Gastroesophageal sphincter (tissue), 4 donors: ENCODE data around the gene THEM4. TPM values are rescaled to one million over a fixed set of nuclear protein-coding genes. Genes with fewer than 3 reads are reported as not detected.
A peak's percentile ranks its signal among the peaks of the same experiment; 100 is the strongest.

Experiments
- ATAC-seq: fragments of 150-250 bp; one replicate; pipeline ENCODE4 v1.9.1; 2016; ENCODE audit warnings: mild to moderate bottlenecking, moderate library complexity
- H3K27ac ChIP-seq, 4 donors: fragments of 200-600 bp; sonication (generic) in 3 of 4; 1 replicate in 3 of 4; 2 replicates in 1 of 4; pipeline ENCODE4 v1.5.1; 2016 to 2019
- H3K27me3 ChIP-seq: fragments of 200-600 bp; sonication (generic); one replicate; pipeline ENCODE4 v1.5.1; 2019
- H3K36me3 ChIP-seq, 2 donors: fragments of 200-600 bp; sonication (generic); one replicate each; pipeline ENCODE4 v1.5.1; 2019; ENCODE audit warnings: control low read depth in 1 of 2
- H3K4me1 ChIP-seq, 3 donors: fragments of 200-600 bp; sonication (generic); 1 replicate in 2 of 3; 2 replicates in 1 of 3; pipeline ENCODE4 v1.5.1; 2016 to 2019; ENCODE audit warnings: control low read depth in 2 of 3
- H3K4me3 ChIP-seq, 2 donors: fragments of 200-600 bp; sonication (generic); one replicate each; pipeline ENCODE4 v1.5.1; 2019; ENCODE audit warnings: mild to moderate bottlenecking in 1 of 2, moderate library complexity in 1 of 2
- H3K9me3 ChIP-seq, 3 donors: fragments of 200-600 bp; sonication (generic); one replicate each; pipeline ENCODE4 v1.5.1; 2017 to 2019; ENCODE audit warnings: control low read depth in 2 of 3
- EP300 ChIP-seq: sonication (generic); formaldehyde crosslinking; IDR thresholded peaks from one replicate; pipeline ENCODE4 v1.6.1; 2017; ENCODE audit warnings: antibody characterized with exemption, mild to moderate bottlenecking
- POLR2A ChIP-seq, 2 donors: fragments of 450-650 bp; IDR thresholded peaks; one replicate each; pipeline ENCODE4 v1.6.1; 2017; ENCODE audit warnings: antibody characterized with exemption in 2 of 2, mild to moderate bottlenecking in 2 of 2, moderate library complexity in 1 of 2
- POLR2AphosphoS5 ChIP-seq: sonication (generic); formaldehyde crosslinking; IDR thresholded peaks from one replicate; pipeline ENCODE4 v1.6.1; 2017; ENCODE audit warnings: antibody characterized with exemption
- WGBS, 2 donors: methylation state at CpG; one replicate each; pipeline ENCODE4 v1.1.5; 2018; ENCODE audit warnings: low coverage in 1 of 2; 5-methylcytosine and 5-hydroxymethylcytosine counted together
- total RNA-seq, 4 donors: library from RNA; depleted of rRNA; stranded (reverse); fragments of >200 nt; gene quantifications; one replicate each; pipeline ENCODE4 v1.1.0, GENCODE V29; 2016
- TF ChIP-seq, protein P1 (sequence below), 4 experiments: fragments of 200-600 bp in 2 of 4; fragments of 450-650 bp in 2 of 4; sonication (generic) in 1 of 4; IDR thresholded peaks; one replicate each; pipeline ENCODE4 v1.5.1; 2017 to 2019; ENCODE audit warnings: antibody characterized with exemption in 4 of 4, mild to moderate bottlenecking in 2 of 4, moderate library complexity in 2 of 4

THEM4 gene
- 10 to 100 TPM; 14.7 to 17.5 (median 16.1) TPM for total RNA-seq

GRCh38 chr1:151909167-151910149, at the start of gene THEM4:
Gene THEM4 (minus strand): TSS chr1:151909511. CDS start chr1:151909458, 53 bp downstream.
- 8 to 12% methylated on average over 8 to 16 of the region's 73 CpGs for WGBS, 2 donors
- peak; percentile 99 for ATAC-seq
- H3K9me3 ChIP-seq, result peaks cover 0 to 10% (median 0%) of the 10 kb centered on the region in 3 donors
- no peaks in the 10 kb centered on the region for H3K27me3 ChIP-seq
- TF ChIP-seq POLR2AphosphoS5, result peak; percentile 75
- TF ChIP-seq, protein P1, sequence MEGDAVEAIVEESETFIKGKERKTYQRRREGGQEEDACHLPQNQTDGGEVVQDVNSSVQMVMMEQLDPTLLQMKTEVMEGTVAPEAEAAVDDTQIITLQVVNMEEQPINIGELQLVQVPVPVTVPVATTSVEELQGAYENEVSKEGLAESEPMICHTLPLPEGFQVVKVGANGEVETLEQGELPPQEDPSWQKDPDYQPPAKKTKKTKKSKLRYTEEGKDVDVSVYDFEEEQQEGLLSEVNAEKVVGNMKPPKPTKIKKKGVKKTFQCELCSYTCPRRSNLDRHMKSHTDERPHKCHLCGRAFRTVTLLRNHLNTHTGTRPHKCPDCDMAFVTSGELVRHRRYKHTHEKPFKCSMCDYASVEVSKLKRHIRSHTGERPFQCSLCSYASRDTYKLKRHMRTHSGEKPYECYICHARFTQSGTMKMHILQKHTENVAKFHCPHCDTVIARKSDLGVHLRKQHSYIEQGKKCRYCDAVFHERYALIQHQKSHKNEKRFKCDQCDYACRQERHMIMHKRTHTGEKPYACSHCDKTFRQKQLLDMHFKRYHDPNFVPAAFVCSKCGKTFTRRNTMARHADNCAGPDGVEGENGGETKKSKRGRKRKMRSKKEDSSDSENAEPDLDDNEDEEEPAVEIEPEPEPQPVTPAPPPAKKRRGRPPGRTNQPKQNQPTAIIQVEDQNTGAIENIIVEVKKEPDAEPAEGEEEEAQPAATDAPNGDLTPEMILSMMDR (IDR thresholded peaks at IDR 0.05), result peak in 3 of 4 experiments; percentile 31 to 51 (median 39)
- TF ChIP-seq POLR2A (IDR thresholded peaks at IDR 0.05), result peak; percentile 63 to 64
- TF ChIP-seq EP300, result no peak
- peak within 1 kb of the TSS; percentile 86 to 88 (median 86) for H3K27ac ChIP-seq
- H3K4me3 ChIP-seq, result peak within 1 kb of the TSS; percentile 61 to 72
- H3K36me3 ChIP-seq, result peaks cover 0 to 19% of the 10 kb centered on the region in 2 donors
- H3K4me1 ChIP-seq, result peaks cover 0 to 34% (median 4%) of the 10 kb centered on the region in 3 donors

DNA sequence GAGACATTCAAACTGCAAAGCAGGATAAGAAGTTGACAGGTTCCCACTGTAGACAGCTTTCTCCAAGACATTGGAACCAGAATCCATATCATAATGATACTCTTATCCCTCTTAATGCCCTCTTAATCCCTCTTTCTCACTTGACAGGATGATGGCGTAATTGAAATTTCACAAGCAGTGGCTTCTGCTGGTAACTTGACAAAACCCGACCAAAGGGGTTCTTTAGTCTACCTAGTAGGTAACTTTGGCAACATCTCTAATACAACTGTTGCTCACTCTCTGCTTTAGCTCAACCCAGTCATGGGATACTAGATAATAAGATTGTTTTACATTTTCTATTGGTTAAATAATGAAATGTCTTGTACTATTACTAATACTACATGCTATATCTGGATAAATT, 49.6 kb upstream of the THEM4 start:
- TF ChIP-seq POLR2A (IDR thresholded peaks at IDR 0.05) (no peak), POLR2AphosphoS5 (no peak)
- TF ChIP-seq, protein P1 (IDR thresholded peaks at IDR 0.05), result no peak
- Histone ChIP-seq H3K27ac (no peak overlapping the region), H3K4me1 (peaks cover 0 to 8% (median 4%) of the 10 kb centered on the region in 3 donors), H3K27me3 (no peaks in the 10 kb centered on the region), H3K36me3 (no peaks in the 10 kb centered on the region), H3K9me3 (no peaks in the 10 kb centered on the region), H3K4me3 (no peak overlapping the region)
- ATAC-seq, result no peak
- 85% methylated on average over 2 of the region's 2 CpGs; no CpG with 5 or more reads in 1 of the 2 donors for WGBS, 2 donors

DNA sequence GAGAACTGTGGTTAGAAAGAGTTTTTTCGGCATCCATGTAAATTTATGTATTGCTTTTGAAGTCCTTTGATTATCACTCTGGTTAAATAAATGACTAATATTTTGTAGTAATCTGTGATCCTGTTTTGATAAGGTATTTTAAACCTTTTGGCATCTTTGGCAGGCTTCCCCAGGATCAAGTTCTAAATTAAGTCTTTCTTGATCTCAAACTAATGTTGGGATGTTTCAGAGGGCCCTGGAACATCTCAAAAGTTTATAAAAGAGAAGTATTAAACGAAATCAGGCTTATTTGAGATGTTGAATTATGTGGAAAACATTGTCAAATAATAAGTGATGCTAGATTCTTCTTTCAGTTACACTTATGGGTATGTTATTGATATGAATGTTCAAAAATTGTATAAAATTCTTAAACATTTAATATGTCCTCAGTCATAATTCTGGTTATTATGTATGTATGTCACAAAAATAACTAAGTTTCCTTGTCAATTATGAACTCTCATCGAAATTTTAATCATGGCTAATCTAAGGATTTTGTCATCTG, 47.7 kb upstream of the THEM4 start:
- no peaks in the 10 kb centered on the region for H3K27me3 ChIP-seq
- no peak overlapping the region for H3K4me3 ChIP-seq
- WGBS, 2 donors, result 86 to 92% methylated on average over 3 of the region's 3 CpGs
- peaks cover 0 to 8% (median 4%) of the 10 kb centered on the region in 3 donors for H3K4me1 ChIP-seq
- no peak for TF ChIP-seq EP300
- TF ChIP-seq, protein P1 (IDR thresholded peaks at IDR 0.05), result no peak
- no peak overlapping the region for H3K27ac ChIP-seq
- no peaks in the 10 kb centered on the region for H3K36me3 ChIP-seq
- no peaks in the 10 kb centered on the region for H3K9me3 ChIP-seq
- no peak for ATAC-seq

GRCh38 chr1:151953409-151954094, 44.2 kb upstream of the THEM4 start:
- Histone ChIP-seq H3K9me3 (no peaks in the 10 kb centered on the region), H3K27ac (no peak overlapping the region), H3K4me3 (no peak overlapping the region), H3K4me1 (no peaks in the 10 kb centered on the region), H3K27me3 (no peaks in the 10 kb centered on the region), H3K36me3 (no peaks in the 10 kb centered on the region)
- no peak for ATAC-seq
- WGBS, 2 donors, result 89 to 100% methylated on average over 2 to 7 of the region's 7 CpGs
- TF ChIP-seq POLR2AphosphoS5, result no peak
- TF ChIP-seq, protein P1 (IDR thresholded peaks at IDR 0.05), result no peak
- no peak for TF ChIP-seq EP300
- TF ChIP-seq POLR2A (IDR thresholded peaks at IDR 0.05), result no peak
